HL-60/S4 treated with retinoic acid at 250 ng/mL for 4 days and 3 days (cell line): ENCODE measurements around the gene C15orf62.

Source experiments
- in situ Hi-C: fragments of 300-500 bp; cut with MboI; formaldehyde crosslinking; loops from 2 replicates; pipeline ENCODE4 v1.7.0; 2022; ENCODE audit warnings: low sequenced_read_pairs

C15orf62 gene

GRCh38 chr15:40808861-40809450, 39.2 kb downstream of the C15orf62 start:
- in situ Hi-C loops, result no loop called here

GRCh38 chr15:40812721-40813425, 43.1 kb downstream of the C15orf62 start:
- in situ Hi-C loops, result no loop called here

- in situ Hi-C loops, result no loop called here
Observed at GRCh38 chr15:40815042-40815698, 45.4 kb downstream of the C15orf62 start.

- in situ Hi-C loops, result no loop called here
Observed at GRCh38 chr15:40819048-40819447, 49.3 kb downstream of the C15orf62 start.

- in situ Hi-C loops, result no loop called here
Observed at GRCh38 chr15:40821195-40821594, 51.4 kb downstream of the C15orf62 start.
